NCI-H1105 (cell line): ENCODE measurements around the gene AKIP1.
A peak's percentile ranks its signal among the peaks of the same experiment; 100 is the strongest.
"Not testable (repeated sequence)": the region's sequence is repeated elsewhere in the genome, so short reads cannot be mapped to it uniquely, and the experiment has no call there.

Source experiments
- DNase-seq: peaks from one replicate; lab custom pipeline; 2025; lab: John Stamatoyannopoulos, UW

AKIP1 gene

GRCh38 chr11:8917157-8917825 lies 6.3 kb downstream of the AKIP1 start:
- DNase-seq = no peak

DNA sequence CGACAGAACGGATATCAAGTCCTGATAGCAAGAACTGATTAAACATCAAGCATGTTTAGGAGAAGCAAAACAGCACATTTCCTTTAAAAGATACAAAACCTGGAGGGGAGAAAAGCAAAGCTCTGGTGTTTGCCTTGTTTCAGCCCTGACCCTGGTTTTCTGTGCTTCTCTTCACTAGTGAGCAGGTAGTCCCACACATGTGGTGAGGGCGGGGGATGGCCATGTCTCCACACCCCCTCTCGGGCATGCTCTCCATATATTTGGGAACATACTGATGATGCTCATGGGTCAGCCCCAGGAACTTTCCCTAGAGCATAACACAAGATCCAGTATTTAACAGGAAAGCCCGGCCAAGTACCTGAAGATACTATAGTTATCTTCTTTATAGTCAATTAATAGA lies 11.7 kb downstream of the AKIP1 start:
- DNase-seq = no peak

DNA sequence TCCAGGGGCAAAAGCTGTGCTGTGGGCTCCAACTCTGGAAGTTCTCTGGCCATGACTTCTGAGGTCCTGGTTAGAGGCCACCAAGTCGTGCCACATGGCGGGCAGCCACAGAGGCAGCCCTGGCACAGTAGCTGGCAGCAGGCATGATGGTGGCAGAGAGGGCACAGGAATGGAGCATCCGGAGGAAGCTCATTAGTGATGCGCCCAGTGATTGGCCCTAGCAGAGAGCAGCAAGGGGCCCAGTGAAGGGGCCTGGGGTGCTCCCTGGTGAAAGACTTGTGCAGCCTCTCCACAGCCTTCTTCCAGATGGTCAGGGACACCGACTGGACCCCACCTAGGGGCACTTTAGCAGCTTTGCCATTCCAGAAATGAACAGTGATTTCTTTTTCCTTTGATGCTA lies 14.7 kb downstream of the AKIP1 start:
- no peak for DNase-seq

DNA sequence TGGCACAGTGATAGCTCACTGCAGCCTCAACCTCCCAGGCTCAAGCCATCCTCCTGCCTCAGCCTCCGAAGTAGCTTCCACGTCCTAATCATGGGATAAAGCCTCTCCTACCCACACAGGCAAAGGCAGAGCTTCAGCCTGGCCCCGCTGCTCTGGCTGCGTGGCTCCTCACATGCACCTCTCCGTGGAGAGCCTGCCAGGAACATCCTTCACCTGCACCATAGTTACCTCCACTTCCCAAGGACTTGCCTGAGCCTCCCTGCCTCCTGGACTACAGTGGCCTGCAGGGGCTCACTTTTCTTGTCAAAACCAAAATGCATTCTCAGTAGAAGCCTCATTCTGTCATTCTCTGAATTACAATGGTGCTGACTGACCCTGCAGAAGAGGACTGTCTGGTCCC lies 15.2 kb downstream of the AKIP1 start:
- no peak for DNase-seq

DNA sequence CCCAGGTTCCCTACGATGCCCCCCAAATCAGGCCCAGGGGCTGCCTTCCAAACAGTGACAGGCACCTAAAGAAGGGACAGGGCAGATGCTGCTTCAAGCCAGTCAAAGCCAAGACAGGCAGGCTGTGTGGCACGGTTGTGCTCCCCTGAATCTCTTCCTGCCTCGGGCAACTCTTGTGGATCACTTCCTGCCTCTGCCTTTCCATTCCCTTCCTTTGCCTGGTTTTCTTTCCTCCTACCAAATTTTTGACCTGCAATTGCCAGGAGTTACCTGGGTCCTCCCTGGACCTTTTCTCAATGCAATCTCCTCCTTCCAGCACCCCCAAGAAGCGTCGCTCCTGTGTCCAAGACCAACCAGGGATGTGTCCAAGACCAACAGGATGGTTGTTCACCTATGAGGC lies 16.2 kb downstream of the AKIP1 start:
- no peak for DNase-seq

DNA sequence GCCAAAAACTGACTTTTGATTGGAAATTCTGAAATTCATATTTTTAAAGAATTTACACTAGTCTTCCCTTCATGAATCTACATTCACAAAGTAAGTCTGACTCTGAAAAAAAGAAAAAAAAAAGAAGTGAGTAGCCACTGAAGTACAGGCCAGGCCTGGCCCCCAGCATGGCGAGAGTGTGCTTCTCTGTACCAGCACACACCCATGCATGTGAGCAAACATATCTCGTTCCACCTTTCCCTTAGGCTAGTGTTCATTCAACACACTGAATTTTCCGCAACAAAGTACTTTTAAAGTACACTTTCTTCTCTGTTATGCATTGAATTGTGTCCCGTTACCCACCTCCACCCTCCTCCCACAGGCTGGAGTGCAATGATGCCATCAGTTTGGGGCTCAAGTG lies 17.2 kb downstream of the AKIP1 start:
- no peak for DNase-seq

GRCh38 chr11:8928981-8929615 lies 18.1 kb downstream of the AKIP1 start:
- no peak for DNase-seq

DNA sequence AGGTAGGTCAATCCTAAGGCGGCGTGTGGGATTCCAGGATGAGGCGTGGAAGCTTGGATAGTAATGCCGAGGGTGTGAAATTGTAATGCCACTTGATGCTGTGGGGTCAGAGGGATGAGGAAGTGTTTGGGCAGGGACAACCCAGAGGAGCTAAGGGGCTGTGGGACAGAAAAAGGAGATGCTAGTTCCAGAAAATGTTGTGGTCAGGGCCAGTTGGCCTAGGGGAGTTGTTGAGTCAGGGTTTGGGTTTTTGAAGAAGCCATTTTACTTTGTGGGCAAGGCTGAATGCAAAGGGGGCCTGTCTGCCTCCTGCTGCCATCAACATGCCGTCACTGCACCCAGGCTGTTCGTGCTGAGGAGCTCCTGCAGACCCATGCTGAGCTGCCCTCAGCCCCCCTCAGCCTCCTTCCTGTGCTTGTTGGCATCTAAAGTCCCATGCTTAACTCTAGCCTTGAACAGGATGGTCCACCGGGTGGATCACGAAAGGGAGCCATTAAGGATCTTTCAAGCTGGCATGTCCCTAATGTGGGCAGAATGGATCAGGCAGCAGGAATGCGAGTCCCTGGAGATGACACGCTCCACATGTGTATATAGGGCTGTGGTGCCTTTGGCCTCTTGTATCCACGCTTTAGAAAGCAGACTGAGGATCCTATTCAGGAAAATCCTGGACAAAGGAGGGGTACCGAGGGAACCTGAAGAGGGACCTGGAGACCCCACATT lies 19.6 kb downstream of the AKIP1 start:
- DNase-seq = no peak

DNA sequence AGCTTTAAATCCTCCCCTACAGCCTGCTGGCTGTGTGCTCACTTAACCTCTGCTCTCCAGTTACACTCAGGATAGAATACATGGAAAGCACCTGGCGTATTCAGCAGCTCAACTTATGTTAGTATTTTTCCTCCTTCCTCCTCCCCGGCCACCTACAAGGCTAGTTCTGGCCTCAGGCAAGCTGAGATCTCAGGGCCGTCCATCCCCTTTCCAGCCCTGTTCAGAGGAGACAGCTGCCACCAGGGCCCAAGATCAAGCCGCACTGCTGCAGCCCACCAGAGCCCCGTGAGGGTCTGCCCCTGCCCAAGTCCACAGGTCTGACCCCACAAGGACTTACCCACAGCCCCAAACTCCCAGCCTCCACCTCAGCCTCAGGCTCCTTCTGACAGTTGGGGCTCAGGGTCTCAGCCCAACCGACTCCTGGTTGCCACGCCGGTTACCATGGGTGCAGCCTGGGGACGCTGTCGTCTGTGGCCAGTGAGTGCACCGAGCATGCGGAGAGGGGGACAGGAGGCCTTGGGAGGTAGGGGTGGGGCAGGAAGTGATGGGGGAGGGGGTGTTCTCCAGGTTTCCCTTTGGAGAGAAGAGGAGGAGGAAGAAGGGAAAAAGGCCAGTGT lies 21.7 kb downstream of the AKIP1 start, which contains the start of gene C11orf16:
C11orf16 (minus strand) TSS at position 384 of the 617 bp plus-strand sequence. CDS start 639 bp downstream, outside the sequence.
- no peak for DNase-seq

DNA sequence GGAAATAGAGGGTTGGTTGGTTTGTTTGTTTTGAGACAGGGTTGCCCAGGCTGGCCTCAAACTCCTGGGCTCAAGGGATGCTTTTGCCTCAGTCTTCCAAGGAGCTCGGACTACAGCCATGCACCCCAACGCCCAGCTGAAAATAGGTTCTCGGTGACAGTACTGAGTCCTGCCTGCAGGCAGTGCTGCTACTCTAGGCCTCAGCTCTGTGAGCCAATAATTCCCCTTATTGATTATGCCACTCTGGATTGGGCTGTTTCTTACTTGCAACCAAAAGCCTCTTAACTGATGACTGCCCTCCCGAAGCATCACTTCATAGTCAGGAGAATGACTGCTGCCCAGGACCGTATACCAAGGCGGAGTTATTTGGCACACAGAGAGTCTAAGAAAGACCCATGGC lies 22.9 kb downstream of the AKIP1 start:
- no peak for DNase-seq

GRCh38 chr11:8934742-8935488 lies 23.9 kb downstream of the AKIP1 start:
- DNase-seq = no peak

DNA sequence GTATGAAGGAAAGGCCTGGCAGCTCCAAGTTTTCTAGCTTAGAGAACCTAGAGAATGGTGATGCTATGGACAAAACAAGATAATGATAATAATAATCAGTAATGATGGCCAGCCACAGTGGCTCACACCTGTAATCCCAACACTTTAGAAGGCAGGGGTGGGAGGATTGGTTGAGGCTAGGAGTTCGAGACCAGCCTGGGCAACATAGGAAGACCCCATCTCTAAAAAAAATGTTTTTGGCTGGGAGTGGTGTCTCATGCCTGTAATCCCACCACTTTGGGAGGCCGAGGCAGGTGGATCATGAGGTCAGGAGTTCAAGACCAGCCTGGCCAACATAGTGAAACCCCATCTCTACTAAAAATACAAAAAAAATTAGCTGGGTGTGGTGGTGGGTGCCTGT lies 24.8 kb downstream of the AKIP1 start:
- DNase-seq = not testable (repeated sequence)

DNA sequence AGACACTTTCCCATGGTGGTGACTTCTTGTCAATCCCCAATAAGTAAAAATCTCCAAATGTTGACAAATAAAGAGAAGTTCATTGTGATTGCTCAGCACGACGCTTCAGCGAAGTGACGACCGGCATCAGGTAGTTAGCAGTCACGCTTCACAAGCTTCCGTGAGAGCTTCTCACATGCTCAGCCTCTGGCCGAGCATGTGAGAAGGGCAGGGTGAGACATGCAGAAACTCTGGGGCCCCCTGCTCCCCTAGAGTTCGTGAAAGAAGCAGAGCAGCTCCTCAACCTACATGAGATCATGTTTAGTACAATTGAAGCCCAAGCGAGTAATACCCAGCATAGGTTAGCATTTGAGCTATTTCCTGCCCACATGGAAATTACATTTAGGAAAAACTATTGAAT lies 26.2 kb downstream of the AKIP1 start:
- DNase-seq = no peak

- DNase-seq = no peak
These were observed 26.7 kb downstream of the AKIP1 start for GRCh38 chr11:8937659-8938058.

GRCh38 chr11:8941341-8942103 lies 30.5 kb downstream of the AKIP1 start:
- DNase-seq = no peak

DNA sequence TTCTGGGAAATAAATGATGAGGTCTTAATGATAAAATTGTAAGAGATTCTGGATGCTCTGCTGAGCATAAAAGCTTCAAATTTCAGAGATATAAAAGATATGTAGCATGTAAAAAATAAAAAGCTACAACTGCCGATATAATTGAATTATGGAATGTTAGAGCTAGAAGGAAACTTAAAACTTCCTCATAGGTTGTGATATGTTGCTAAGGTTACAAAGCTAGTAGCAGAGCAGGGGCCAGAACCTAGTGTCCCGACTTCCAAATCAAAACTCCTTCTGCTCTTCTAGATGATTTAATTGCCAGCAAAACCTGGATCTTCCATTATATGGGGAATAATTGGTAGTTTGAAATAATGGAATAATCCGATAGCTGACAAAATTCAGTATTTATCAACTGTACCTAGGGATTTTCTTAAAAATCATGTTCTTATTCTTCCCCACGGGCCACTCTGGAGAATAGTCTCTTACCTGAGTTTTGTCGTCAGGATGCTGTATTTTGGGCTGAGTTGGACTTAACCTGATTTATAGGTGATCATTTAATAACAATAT lies 31.6 kb downstream of the AKIP1 start, which contains the start of gene ASCL3:
ASCL3 (minus strand) TSS at position 499 of the 549 bp plus-strand sequence. CDS start 4,855 bp downstream, outside the sequence.
- DNase-seq = no peak

GRCh38 chr11:8947230-8947943 lies 36.4 kb downstream of the AKIP1 start:
- DNase-seq = no peak

DNA sequence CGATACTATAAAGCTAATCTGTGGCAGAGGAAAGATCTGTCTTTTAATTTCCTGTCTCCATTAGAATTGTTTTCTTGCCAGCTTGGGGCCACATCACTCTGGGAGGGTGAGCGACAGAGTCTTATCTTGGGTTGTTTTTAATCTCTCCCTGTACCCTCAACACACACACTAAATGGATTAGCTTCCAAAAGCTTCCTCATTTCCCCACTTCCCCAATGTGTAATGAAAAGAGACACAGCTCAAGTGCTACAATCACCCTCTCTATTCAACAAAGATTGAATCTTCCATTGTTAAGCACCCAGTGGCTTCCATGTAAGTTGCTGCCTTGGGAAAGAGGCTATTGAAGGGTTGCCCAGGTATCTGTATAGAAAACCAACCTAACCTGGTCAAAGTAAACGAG lies 37.9 kb downstream of the AKIP1 start:
- DNase-seq = no peak

DNA sequence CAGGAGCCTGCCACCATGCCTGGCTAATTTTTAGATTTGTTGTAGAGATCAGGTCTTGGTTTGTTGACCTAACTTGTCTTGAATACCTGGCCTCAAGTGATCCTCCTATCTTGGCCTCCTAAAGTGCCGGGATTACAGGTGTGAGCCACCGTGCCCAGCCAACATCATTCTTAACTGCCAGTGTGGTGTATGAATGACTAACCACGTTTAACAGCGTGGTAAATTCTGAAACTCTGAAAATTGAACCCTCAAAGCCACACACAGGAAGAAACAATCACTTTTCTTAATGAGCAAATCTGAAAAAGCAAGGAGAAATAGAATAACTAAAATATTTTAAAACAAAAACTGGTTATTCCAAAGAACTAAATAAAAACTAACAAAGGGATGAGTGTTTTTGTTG lies 45.9 kb downstream of the AKIP1 start:
- DNase-seq = no peak

DNA sequence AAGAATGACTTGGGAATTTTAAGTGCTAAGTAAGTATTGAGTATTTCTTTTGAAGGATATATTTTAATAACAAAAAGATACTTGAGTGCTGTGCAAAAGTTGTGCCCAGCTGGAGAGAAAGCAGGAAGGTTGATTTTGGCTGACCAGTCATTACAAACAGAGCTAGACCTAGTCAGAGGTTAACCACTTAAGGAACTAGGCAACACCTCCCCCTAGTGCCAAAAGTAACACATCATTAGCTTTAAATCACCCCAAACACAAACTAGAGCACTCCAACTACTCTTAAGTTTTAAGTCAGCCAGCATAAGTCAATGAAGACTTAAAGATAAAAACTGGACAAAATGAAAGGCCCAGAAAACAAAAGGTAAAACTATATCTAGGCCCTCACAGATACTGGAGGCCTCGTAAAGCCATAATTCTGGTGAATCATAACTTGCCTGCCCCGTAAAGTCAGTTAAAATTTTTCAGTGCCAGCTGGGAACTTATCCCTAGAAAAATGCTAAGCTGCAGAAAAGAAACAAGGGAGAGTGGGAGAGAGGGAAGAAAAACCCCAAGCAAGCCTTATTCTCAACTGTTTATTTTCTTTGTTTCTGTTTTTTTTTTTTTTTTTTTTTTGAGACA lies 48.7 kb downstream of the AKIP1 start:
- peak; percentile 20 for DNase-seq
